Keratinocyte (primary cell): ENCODE measurements around the gene CTNNA3. TPM values are rescaled to one million over a fixed set of nuclear protein-coding genes. Genes with fewer than 3 reads are reported as not detected.

Experiments
- DNase-seq: peaks from one replicate; pipeline ENCODE4 v3.0.0-alpha.2; 2011; ENCODE audit warnings: low read depth, missing footprints, low spot score
- FAIRE-seq: peaks from 2 replicates; lab custom pipeline; 2011; peaks lifted over from hg19 to GRCh38; lab: Jason Lieb, UNC
- H2AFZ ChIP-seq: 2 replicates; pipeline ENCODE4 v1.6.0; 2012; ENCODE audit warnings: low read length, control low read depth, inconsistent platforms; ENCODE audit not compliant: control insufficient read depth
- H3K27ac ChIP-seq: 2 replicates; pipeline ENCODE4 v1.5.1; 2011; ENCODE audit warnings: low read length; ENCODE audit not compliant: control insufficient read depth, insufficient read depth
- H3K27me3 ChIP-seq: 3 replicates; pipeline ENCODE4 v1.6.0; 2011; ENCODE audit warnings: low read length; ENCODE audit not compliant: control insufficient read depth, insufficient read depth; ENCODE audit errors: extremely low read depth
- H3K36me3 ChIP-seq, 2 experiments: 2 replicates in 1 of 2; 3 replicates in 1 of 2; pipeline ENCODE4 v1.5.1; 2011; ENCODE audit warnings: low read length in 2 of 2, mild to moderate bottlenecking in 1 of 2; ENCODE audit not compliant: control insufficient read depth in 2 of 2, insufficient read depth in 2 of 2; ENCODE audit errors: extremely low read depth in 1 of 2
- H3K4me1 ChIP-seq: 3 replicates; pipeline ENCODE4 v1.5.1; 2011; ENCODE audit warnings: low read length; ENCODE audit not compliant: control insufficient read depth, insufficient read depth; ENCODE audit errors: extremely low read depth
- H3K4me2 ChIP-seq: 3 replicates; pipeline ENCODE4 v1.6.0; 2011; ENCODE audit warnings: low read depth, low read length; ENCODE audit not compliant: control insufficient read depth, insufficient read depth; ENCODE audit errors: extremely low read depth
- H3K4me3 ChIP-seq, 3 experiments: fragments of 200-600 bp in 1 of 3; sonication (generic) in 1 of 3; 2 replicates in 2 of 3; 3 replicates in 1 of 3; pipeline ENCODE4 v1.5.1; 2011 to 2016; ENCODE audit warnings: low read length in 3 of 3, mild to moderate bottlenecking in 3 of 3, control low read depth in 2 of 3, inconsistent platforms in 1 of 3, low read depth in 1 of 3, mixed read lengths in 1 of 3, mixed run types in 1 of 3, moderate library complexity in 1 of 3; ENCODE audit not compliant: control insufficient read depth in 2 of 3, insufficient read depth in 2 of 3; ENCODE audit errors: extremely low read depth in 1 of 3
- H3K79me2 ChIP-seq: 2 replicates; pipeline ENCODE4 v1.6.0; 2012; ENCODE audit warnings: low read length; ENCODE audit not compliant: control insufficient read depth, insufficient read depth
- H3K9ac ChIP-seq: 3 replicates; pipeline ENCODE4 v1.6.0; 2011; ENCODE audit warnings: low read length; ENCODE audit not compliant: control insufficient read depth, insufficient read depth; ENCODE audit errors: extremely low read depth
- H3K9me1 ChIP-seq: 3 replicates; pipeline ENCODE4 v1.6.0; 2011; ENCODE audit warnings: low read length; ENCODE audit not compliant: control insufficient read depth, insufficient read depth; ENCODE audit errors: extremely low read depth
- H3K9me3 ChIP-seq: 2 replicates; pipeline ENCODE4 v1.5.1; 2012; ENCODE audit warnings: low read depth, low read length; ENCODE audit not compliant: control insufficient read depth
- H4K20me1 ChIP-seq: 3 replicates; pipeline ENCODE4 v1.6.0; 2011; ENCODE audit warnings: low read length; ENCODE audit not compliant: control insufficient read depth, insufficient read depth; ENCODE audit errors: extremely low read depth
- CTCF ChIP-seq, 3 experiments: IDR thresholded peaks in 1 of 3; conservative IDR thresholded peaks in 1 of 3; optimal IDR thresholded peaks in 1 of 3; 2 replicates in 2 of 3; 3 replicates in 1 of 3; pipeline versions ENCODE3 to v1.5.1; 2011; ENCODE audit warnings: low read length in 3 of 3, mild to moderate bottlenecking in 3 of 3, moderate library complexity in 2 of 3, control low read depth in 1 of 3, inconsistent platforms in 1 of 3; ENCODE audit not compliant: insufficient read depth in 2 of 3; ENCODE audit errors: extremely low read depth in 1 of 3
- EZH2 ChIP-seq: IDR thresholded peaks from one replicate; pipeline ENCODE4 v1.6.1; 2012; ENCODE audit warnings: inconsistent platforms, mild to moderate bottlenecking, low read length, moderate library complexity
- dilution Hi-C: fragments of 300-500 bp; cut with MboI; formaldehyde crosslinking; loops from one replicate; pipeline ENCODE4 v1.7.0; 2020; ENCODE audit warnings: low sequenced_read_pairs; ENCODE audit not compliant: extremely low pct_ligation_motif_present
- polyA plus RNA-seq, 5 experiments: library from polyadenylated mRNA; depleted of rRNA in 3 of 5; stranded (reverse) in 3 of 5; stranded (forward) in 1 of 5; unstranded in 1 of 5; fragments of >200 nt; gene quantifications; 1 replicate in 1 of 5; 2 replicates in 3 of 5; 3 replicates in 1 of 5; pipeline versions ENCODE4 v1.2.1 to v1.2.3, GENCODE V29; 2011 to 2012; ENCODE audit warnings: missing spikeins in 2 of 5, low read depth in 1 of 5, low replicate concordance in 1 of 5

The CTNNA3 gene
- polyA plus RNA-seq, 1 donor (not counting 4 experiments of a cell fraction or from before 2014, with no cell fraction given): 0.01 TPM

GRCh38 chr10:66381045-66381444 lies 1315.0 kb downstream of the CTNNA3 start:
- no peaks in the 10 kb centered on the region for H3K4me1 ChIP-seq
- TF ChIP-seq CTCF (optimal IDR thresholded peaks at IDR 0.05 in 1 of 3, IDR thresholded peaks at IDR 0.05 in 1 of 3, conservative IDR thresholded peaks at IDR 0.05 in 1 of 3; ENCODE audit: extremely low read depth in 1 of 3, insufficient read depth in 2 of 3, low read length in 3 of 3): no peak
- TF ChIP-seq EZH2: no peak
- DNase-seq (no peak), FAIRE-seq (no peak)
- H4K20me1 ChIP-seq: no peaks in the 10 kb centered on the region
- no peak overlapping the region for H3K4me3 ChIP-seq
- dilution Hi-C loops: no loop called here
- no peak overlapping the region for H3K4me2 ChIP-seq
- H3K36me3 ChIP-seq: no peaks in the 10 kb centered on the region
- H3K27me3 ChIP-seq: no peaks in the 10 kb centered on the region
- no peaks in the 10 kb centered on the region for H3K9me1 ChIP-seq
- H3K9me3 ChIP-seq: no peaks in the 10 kb centered on the region
- H3K79me2 ChIP-seq: no peaks in the 10 kb centered on the region
- H3K9ac ChIP-seq: no peak overlapping the region
- no peak overlapping the region for H3K27ac ChIP-seq
- H2AFZ ChIP-seq: no peak overlapping the region

GRCh38 chr10:66378117-66378876 lies 1317.7 kb downstream of the CTNNA3 start:
- dilution Hi-C loops: no loop called here
- H2AFZ ChIP-seq: no peak overlapping the region
- no peak overlapping the region for H3K9ac ChIP-seq
- no peaks in the 10 kb centered on the region for H3K9me3 ChIP-seq
- H3K4me1 ChIP-seq: no peaks in the 10 kb centered on the region
- H3K27me3 ChIP-seq: no peaks in the 10 kb centered on the region
- H3K4me3 ChIP-seq: no peak overlapping the region
- no peaks in the 10 kb centered on the region for H3K79me2 ChIP-seq
- H4K20me1 ChIP-seq: no peaks in the 10 kb centered on the region
- DNase-seq: no peak
- H3K4me2 ChIP-seq: no peak overlapping the region
- FAIRE-seq: no peak
- no peaks in the 10 kb centered on the region for H3K36me3 ChIP-seq
- TF ChIP-seq CTCF (optimal IDR thresholded peaks at IDR 0.05 in 1 of 3, IDR thresholded peaks at IDR 0.05 in 1 of 3, conservative IDR thresholded peaks at IDR 0.05 in 1 of 3; ENCODE audit: extremely low read depth in 1 of 3, insufficient read depth in 2 of 3, low read length in 3 of 3) (no peak), EZH2 (no peak)
- no peaks in the 10 kb centered on the region for H3K9me1 ChIP-seq
- no peak overlapping the region for H3K27ac ChIP-seq
